ENCODE measurements around the gene SUCO.

The SUCO gene

GRCh38 chr1:172650474-172651193 lies 117.7 kb downstream of the SUCO start:
- DNase-seq (ENCODE audit: low read depth) = no peak

DNA sequence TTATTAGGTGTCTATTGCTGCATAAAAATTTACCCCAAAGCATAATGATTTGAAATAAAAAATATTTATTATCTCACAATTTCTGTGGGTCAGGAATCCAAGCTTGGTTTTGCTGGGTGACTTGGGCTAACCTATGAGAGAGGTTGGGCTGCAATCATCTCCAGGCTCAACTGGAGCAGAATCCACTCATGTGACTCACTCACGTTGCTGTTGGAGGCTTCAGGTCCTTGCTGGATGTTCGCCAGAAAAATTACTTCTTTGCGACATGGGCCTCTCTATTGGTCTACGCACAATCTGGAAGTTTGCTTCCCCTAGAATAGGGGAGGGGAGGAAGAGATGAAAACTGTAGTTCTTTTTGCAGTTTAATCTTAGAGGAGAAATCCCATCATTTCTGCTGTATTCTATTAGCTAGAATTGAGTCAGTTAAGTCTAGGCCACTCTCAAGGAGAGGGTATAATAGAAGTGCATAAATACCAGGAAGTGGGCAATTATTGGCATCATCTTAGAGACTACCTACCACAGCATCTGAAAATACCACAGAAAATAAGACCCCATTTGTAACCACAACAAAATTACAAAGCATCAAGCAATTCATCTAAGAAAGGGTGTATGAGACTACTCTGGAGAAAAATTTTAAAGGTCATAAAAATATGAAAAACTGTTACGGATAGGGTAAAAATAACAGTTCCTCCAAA lies 120.2 kb downstream of the SUCO start:
- no peak for DNase-seq (ENCODE audit: low read depth)

GRCh38 chr1:172654535-172654934 lies 121.6 kb downstream of the SUCO start:
- DNase-seq (ENCODE audit: low read depth) = no peak

DNA sequence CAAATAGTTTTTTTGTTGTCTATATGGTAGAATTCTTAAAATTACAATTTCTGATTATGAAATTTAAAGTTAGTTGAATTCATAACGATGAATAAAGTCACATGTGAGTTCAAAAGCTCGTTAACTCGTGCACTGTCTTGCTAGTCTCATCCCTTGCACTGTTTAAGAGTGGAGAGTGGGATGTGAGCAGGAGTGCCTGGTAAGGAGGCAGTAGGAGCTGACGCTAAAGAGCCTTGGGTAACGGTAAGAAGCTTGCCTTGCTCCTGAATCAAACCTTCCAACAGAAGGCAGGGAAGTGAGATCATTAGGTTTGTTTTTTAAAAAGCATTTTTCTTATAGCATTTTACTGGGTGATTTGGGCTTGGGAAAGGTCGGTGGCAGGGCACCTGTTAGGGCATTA lies 123.6 kb downstream of the SUCO start:
- DNase-seq (ENCODE audit: low read depth) = no peak

- no peak for DNase-seq (ENCODE audit: low read depth)
Observed at GRCh38 chr1:172657586-172657985, 124.6 kb downstream of the SUCO start.

DNA sequence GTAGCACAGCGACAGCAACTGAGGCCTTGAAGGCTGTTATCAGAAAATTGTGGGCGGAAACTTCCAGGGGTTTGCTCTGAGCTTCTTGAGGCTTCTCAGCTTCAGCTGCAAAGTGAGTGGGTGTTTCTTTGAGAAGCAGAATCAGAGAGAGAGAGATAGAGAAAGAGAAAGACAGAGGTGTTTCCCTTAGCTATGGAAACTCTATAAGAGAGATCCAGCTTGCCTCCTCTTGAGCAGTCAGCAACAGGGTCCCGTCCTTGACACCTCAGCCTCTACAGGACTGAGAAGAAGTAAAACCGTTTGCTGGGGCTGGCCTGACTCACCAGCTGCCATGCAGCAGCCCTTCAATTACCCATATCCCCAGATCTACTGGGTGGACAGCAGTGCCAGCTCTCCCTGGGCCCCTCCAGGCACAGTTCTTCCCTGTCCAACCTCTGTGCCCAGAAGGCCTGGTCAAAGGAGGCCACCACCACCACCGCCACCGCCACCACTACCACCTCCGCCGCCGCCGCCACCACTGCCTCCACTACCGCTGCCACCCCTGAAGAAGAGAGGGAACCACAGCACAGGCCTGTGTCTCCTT lies 126.0 kb downstream of the SUCO start, which contains the start of gene FASLG:
Gene FASLG (plus strand): TSS at position 233 of the 583 bp plus-strand sequence. CDS start 99 bp downstream, at position 332.
- DNase-seq (ENCODE audit: low read depth) = peak; percentile 43

GRCh38 chr1:172661107-172661506 lies 128.2 kb downstream of the SUCO start:
- DNase-seq (ENCODE audit: low read depth) = no peak

Measured in activated T-helper 9 cell treated with anti-CD3 and anti-CD28 coated beads, Interleukin-2, amount 50 U/mL, for 16 hours (primary cell).